NOMO-1 treated with DMSO at 0.1 percent for 48 hours (cell line): ENCODE data around the gene CPSF4.

ENCODE experiments used
- DNase-seq: peaks from one replicate; lab custom pipeline; 2025; ENCODE audit not compliant: unreplicated experiment; lab: John Stamatoyannopoulos, UW

The CPSF4 gene

GRCh38 chr7:99438573-99439480, at the start of gene CPSF4, which contains the start of gene PTCD1:
TSS of gene CPSF4 (plus strand) at chr7:99438943. CDS start at chr7:99439083, 140 bp downstream.
TSS of gene PTCD1 (minus strand) at chr7:99438798. CDS start at chr7:99435242, 3,556 bp downstream.
- peak; percentile 98 for DNase-seq

DNA sequence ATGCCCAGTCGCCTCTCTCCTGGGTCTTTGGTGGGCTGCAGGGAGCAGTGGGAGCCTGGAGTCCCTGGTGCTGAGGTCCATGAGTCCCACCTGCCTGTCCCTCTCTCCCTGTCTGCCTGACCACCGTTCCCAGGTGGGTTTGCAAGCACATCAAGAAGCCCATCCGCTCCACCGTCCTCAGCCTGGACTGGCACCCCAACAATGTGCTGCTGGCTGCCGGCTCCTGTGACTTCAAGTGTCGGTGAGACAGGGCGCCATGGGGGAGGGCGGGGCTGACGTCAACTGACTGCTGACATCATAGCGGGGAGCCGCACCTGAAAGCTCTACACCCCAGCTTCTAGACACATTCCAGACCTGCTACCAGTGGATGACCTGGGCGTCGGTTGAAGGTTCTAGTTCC, 49.0 kb upstream of the CPSF4 start:
- no peak for DNase-seq

DNA sequence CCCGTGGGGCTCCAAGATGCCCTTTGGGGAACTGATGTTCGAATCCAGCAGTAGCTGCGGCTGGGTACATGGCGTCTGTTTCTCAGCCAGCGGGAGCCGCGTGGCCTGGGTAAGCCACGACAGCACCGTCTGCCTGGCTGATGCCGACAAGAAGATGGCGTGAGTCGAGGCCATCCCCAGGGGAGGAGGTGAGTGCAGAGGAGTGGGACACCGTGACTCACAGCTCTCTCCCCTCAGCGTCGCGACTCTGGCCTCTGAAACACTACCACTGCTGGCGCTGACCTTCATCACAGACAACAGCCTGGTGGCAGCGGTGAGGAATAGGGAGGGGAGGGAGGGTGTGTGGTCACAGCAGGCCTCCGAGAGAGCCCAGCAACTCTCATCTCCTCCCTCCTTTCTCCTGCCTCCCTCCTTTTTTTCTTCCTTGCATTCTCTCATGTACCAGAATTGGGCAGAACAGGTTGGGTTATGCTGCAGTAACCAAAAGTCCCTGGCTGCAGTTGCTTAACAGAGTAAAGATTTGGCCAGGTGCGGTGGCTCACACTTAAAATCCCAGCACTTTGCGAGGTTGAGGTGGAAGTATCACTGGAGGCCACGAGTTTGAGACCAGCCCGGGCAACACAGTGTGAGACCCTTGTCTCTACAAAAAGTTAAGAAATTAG, 47.7 kb upstream of the CPSF4 start:
- DNase-seq, result no peak

DNA sequence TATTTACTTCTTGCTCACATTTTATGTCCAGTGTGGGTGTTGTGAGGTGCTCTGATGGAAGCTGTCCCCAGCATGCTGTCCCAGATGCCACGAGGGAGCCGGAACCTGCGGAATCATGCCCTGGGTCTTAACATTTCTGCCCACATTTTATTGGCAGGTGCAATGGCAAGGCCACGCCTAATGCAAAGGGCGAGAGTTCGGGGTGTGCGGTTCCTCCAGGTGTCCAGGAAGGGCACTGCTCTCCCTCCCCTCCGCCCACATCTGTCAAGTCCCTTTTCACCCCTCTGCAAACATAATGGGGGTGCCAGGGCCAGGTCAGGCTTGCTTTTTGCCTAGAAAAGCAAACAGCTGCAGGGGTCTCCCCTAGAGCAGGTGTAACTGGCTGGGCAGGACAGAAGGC, 46.7 kb upstream of the CPSF4 start:
- DNase-seq, result no peak

GRCh38 chr7:99392659-99393354, 45.9 kb upstream of the CPSF4 start:
- no peak for DNase-seq

DNA sequence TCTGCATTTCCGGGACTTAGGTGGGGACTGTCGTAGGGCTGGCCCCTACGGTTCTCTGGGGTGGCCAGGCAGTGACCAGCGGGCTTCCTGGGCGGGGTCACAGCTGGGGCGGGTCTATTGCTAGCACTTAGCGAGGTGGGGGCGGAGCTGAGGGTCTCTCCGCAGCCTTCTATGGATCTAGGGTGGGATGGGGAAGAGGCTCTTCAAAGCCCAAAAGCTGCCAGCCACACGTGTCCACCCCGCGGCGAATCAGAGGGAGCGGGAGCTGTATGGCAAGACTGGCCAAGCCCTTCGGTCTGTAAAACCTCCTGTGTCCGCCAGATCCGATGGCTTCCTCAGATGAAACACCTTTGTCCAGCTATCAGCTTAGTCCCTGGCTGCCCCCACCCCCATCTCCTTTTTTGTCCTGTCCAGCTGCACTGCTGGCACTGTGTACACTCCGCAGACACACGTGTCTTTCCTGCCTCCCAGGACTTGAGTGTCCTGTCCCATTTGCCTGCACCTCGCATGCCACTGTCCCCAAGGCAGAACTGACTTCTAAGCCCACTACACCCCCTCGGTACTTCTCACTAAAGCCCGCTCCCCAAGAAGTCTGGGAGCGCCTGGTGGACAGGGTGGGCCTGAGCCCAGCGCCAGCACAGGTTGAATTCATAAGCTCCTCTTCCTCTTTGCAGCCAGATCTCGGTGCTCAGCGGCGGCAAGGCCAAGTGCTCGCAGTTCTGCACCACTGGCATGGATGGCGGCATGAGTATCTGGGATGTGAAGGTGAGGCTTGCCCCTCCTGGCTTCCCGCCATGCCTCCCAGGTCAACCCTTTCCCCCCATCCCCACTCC, 45.2 kb upstream of the CPSF4 start:
- no peak for DNase-seq

- no peak for DNase-seq
Observed at GRCh38 chr7:99394188-99394502, 44.6 kb upstream of the CPSF4 start.

DNA sequence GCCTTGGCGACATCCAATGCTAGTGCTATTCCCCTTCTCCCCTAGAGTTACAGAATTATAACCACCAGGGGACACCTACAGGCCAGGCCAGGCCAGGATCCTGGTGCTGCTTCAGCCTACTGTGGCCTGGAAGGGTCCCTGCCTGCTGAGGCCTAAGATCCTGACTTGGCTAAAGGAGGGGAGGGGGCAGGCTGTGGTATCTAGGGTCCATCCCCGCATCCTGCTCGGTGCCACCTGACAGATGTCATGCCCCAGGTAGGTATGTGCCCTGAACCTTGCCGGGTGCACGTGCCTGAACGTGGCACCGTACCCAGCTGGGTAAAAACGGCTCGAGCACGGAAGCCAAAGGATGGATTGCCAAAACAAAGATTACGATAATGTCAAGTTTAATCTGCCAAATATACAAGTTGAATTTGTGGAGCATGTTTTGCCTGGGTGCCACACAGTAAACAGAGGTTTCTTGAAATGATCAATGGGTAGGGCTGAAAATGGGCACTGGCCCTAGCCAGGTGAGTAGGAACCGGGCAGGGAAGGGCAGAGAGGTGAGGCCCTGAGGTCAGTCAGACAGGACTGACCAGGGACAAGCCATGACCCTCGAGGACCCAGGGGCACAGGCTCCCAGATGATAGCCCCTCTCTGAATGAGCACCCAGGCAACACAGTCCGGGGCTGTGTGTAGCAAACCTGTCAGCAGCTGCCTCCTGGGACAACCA, 43.0 kb upstream of the CPSF4 start:
- no peak for DNase-seq

- DNase-seq, result no peak
Observed at GRCh38 chr7:99396418-99397296, 42.1 kb upstream of the CPSF4 start.

- DNase-seq, result no peak
Observed at GRCh38 chr7:99397297-99397983, 41.3 kb upstream of the CPSF4 start.

- no peak for DNase-seq
Observed at GRCh38 chr7:99398891-99399445, 39.8 kb upstream of the CPSF4 start.

DNA sequence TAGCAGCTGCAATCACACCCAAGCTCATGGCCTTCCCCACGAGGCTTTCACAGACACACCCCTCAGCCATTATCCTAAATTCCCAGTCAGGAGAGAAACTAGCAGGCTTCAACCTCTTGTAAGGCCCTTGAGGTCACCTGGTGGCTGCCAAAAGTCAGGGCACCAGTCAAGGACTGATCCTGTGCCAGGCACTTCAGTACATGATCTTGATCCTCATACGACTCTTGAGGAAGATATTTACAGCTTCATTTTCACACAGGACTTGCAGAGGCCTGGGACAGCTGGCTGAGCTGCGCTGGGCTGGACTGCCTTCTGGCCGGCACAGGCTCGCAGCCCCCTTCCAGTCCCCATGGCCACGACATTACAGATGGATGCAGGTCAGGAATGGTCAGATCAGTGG, 39.1 kb upstream of the CPSF4 start:
- no peak for DNase-seq

DNA sequence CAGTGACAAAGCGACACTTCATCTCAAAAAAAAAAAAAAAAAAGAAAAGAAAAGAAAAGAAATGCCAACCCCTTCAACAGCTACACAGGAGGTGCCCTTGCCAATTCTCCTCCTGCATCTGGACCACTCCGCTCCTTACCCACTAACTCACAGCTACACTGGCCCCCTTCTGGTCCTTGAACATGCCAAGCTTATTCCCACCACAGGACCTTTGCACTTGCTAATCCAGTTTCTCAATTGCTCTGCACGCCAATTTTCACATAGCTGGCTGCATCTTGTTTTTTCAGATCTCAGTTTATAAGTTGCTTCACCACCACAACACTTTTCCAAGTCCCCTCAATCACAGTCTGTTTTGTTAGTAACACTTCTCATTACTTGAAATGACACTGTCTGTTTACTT, 35.9 kb upstream of the CPSF4 start:
- no peak for DNase-seq

GRCh38 chr7:99403764-99404163, 35.0 kb upstream of the CPSF4 start:
- no peak for DNase-seq

DNA sequence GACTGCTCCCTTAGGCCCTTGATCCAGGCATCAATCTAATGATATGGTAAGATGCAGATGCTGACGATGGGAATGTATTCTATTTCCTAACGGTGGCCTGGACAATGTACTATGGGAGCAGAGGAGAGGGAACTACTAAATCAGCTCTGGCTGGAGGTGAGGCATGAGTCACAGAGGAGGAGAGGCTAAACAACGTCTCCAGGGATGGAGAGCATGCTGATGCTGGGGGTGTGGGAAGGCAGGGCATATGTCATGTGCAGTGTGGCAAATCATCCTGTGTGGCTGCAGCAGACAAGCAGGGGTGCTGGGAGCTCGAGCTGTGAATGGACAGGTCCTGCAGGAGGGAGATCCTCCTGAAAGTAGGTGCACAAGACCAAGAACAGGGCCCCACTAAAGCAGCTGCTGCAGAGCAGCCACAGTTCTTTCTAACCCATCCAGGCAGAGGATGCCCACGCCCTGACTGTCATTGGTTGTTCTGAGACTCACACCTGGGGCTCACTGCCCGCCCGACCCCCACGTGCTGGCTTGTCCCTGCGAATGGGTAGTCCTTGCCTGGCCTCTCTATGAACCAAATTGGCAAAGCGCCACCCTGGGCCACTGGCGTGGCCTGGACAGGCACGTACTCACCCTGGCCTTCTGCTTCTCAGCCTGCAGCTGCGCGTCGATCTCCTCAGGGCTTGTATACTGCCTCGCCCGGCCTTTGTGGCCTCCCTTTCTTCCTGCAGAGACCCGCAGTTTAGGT, 34.3 kb upstream of the CPSF4 start:
- DNase-seq, result no peak

DNA sequence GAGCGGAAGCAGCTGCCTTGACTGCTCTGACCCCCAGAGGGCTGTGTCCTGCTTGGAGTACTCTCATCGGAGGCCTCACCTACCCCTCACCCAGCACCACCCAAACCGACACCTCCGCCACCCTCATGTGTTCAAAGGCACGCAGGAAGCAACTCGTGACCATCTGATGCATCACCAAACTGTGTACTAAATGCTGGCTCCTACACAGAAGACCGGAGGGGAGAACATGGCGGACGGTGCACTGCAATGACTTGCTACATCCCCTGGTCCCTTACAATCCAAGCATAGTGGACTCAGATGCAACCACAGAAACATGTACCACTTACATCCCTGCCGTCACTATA, 33.8 kb upstream of the CPSF4 start:
- no peak for DNase-seq

GRCh38 chr7:99406557-99406956, 32.2 kb upstream of the CPSF4 start:
- no peak for DNase-seq

DNA sequence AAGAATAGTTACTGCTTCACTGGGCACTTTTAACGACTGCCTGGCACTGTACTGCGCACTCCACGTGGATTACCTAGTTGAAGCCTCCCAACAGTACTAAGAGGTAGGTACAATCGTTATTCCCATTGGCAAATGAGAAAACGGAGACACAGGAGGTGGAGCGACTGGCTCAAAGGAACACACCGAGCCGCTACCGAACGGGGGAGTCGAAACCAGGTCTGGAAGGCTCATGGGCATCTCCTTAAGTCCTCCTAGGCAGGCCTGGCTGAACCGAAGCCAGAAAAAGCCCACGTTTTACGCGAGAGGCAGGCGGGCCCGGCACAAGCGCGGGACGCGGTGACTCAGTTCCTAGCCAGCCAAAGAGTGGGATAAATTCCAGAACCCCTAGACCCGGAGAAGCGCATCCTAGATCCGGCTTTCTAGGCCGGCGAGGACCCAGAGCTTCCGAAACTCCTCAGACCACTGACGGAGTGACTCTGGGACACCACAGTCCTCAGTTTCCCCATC, 30.8 kb upstream of the CPSF4 start:
- no peak for DNase-seq
